Suppressor macrophage treated with lipopolysaccharide for 1 hour (primary cell): ENCODE data around the gene GRIN2D.
"Not testable (repeated sequence)": the region's sequence is repeated elsewhere in the genome, so short reads cannot be mapped to it uniquely, and the experiment has no call there.

Source experiments
- DNase-seq, 3 donors: peaks; one replicate each; pipeline ENCODE4 v3.0.0-alpha.2; 2020 to 2022

The GRIN2D gene

DNA sequence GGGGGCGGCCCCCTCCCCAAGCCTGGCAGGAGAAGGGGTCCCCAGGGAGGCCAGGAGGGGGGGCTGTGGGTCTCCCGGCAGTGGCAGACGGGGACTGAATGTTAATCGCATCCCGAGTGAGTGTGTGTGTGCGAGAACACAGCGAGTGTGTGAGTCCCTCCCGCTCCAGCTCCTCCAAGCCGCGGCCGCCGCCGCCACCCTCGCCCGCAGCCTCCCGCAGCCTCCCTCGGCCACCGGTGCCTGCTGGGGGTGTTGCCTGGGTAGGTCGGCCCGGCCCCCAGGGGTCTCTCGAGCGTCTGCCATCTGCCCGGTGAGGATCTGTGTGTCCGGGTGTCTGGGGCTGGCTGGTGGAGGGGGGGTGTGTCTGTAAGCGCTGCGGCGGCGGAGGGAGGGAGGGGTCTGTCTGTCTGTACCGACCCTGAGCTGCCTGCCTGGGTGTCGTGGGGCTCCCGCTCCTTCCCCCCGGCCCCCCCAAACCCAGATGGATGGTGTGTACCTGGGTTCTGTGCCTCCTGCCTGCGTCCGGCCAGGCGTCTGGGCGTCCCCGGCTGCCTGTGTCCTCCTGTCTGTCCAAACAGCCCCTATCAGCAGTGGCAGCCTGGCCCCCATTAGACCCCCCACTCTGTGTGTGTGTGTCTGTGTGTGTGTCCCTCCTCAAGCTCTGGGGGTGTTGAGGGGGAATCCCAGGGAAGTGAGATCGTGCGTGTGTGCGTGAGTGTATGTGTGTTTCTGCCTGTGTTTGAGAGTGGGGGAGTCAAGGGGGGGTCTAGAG is at the start of gene GRIN2D:
GRIN2D (plus strand) TSS at position 110 of the 772 bp plus-strand sequence. CDS start 4,725 bp downstream, outside the sequence.
- DNase-seq = no peak

DNA sequence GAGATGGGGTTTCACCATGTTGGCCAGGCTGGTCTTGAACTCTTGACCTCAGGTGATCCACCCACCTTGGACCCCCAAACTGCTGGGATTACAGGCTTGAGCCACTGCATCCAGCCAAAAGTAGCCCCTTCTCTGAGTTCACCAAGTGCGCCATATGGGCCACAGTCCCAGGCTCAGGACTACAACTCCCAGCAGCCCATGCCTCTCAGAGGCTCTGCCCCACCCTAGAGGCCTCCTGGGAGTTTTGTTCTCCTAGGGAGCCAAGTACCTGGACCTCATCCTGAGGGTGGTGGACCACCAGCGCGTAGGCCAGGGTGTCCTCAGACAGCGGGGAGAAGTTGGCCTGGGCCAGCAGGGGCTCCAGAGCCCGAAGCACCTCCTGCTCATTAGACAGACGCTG is 48.6 kb upstream of the GRIN2D start:
- DNase-seq = no peak

DNA sequence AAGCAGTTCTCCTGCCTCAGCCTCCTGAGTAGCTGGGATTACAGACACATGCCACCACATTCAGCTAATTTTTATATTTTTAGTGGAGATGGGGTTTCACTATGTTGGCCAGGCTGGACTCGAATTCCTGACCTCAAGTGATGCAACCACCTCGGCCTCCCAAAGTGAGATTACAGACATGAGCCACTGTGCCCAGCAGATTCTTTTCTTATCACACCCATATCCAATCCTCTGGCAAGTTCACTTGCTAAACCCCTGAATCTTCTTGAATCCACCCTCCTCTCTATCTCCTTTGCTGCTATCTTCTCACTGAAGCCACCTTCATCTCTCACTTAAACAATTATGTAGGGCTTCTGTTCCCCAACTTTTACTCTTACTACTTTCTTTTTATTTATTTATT is 47.3 kb upstream of the GRIN2D start:
- no peak for DNase-seq

DNA sequence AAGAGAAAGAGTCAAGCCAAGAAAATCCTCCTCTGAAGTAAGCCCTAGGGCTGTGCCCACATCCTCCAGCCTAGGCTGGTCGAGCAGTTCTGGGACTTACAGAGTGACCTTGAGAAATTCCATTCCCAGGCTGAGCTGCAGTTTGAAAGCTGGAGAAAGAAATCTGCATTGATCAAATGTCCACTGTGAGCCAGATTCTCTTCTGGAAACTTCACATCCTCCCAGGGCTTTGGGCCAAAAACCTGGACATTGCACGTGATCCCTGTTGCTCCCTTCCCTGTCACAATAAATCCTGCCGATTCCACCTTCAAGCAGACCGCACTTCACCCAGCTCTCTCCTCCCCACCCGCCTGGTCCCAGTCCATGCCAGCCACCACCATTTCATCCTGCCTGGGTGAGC is 45.4 kb upstream of the GRIN2D start:
- no peak for DNase-seq

DNA sequence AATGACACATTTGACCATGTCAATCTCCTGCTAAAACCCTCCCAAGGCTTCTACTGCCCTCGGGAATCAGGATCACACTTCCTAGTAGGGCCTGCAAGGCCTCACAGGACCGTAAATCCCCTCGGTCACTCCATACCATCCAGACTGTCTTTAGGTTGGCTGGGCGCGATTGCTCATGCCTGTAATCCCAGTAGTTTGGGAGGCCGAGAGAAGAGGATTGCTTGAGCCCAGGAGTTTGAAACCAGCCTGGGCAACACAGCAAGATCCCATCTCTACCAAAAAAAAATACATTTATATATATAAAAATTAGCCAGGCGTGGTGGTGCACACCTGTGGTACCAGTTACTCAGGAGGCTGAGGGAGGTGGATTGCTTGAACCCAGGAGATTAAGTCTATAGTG is 44.7 kb upstream of the GRIN2D start:
- no peak for DNase-seq

DNA sequence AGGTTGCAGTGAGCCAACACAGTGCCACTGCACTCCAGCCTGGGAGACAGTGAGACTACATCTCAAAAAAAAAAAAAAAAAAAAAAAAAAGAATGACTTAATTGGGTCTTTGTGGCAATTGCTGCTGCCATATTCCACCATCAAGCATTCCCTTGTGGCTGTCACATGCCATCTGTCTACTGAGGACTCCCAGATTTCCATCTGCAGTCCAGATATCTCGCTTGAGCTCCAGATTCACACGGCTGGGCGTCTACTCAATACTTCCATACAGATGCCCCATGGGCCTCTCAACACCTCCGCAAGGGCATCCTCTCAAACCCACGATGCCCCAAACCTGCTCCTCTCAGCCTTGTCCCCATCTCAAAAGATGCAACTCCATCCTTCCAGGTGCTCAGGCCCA is 42.6 kb upstream of the GRIN2D start:
- no peak for DNase-seq

DNA sequence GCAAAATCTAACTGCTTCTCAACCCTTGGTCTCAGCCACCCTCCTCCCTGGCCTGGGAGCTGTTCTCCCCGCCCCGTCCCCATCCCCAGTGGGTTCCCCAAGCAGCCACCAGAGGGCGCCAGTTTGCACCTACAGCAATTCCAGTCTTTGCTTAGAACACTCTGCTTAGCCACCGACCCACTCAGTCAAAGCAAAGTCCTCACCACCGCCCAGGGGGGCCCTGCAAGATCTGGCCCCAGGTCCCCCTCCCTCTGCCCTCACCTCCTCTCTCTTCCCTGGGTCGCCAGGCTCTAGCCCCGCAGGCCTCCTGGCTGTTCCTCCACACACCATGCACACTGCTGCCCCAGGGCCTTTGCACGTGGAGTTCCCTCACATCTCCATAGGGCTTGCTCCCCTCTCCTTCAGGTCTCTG is 42.1 kb upstream of the GRIN2D start:
- DNase-seq = peak; percentile 73 to 84 (median 80)

DNA sequence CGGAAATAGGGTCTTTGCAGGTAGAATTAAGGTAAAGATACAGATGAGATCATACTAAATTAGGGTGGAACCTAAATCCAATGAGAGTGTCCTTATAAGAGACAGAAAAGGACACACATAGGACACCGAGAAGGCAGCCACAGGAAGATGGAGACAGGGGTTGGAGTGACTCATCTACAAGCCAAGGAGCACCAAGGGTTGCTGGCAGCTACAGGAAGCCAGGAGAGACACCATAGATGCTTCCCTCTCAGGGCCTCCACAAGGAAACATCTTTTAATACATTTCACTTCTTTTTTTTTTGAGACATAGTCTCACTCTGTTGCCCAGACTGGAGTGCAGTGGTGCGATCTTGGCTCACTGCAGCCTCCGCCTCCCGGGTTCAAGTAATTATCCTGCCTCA is 39.8 kb upstream of the GRIN2D start:
- no peak for DNase-seq

DNA sequence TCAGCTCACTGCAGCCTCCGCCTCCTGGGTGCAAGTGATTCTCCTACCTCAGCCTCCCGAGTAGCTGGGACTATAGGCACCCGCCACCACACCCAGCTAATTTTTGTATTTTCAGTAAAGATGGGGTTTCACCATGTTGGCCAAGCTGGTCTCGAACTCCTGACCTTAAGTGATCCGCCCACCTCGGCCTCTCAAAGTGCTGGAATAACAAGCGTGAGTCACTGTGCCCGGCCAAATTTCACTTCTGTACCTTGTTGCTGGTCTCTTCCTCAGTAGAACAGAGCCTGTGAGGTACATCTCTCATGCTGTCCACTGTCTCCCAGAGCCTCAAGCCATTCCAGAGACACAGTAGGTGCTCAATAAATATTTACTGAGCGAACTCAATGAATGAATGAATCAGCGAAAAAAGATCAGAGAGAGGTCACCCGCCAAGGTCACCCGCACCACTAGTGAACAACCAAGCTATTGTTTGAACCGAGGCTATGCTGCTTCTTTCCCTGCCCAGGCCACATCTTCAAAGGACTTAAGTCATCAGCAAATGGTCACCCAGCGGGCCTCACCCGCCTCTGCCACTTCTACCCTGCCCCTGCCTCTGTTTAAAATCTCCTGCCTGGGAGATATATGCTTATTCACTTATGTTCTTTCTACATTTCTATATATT is 39.0 kb upstream of the GRIN2D start:
- no peak for DNase-seq

DNA sequence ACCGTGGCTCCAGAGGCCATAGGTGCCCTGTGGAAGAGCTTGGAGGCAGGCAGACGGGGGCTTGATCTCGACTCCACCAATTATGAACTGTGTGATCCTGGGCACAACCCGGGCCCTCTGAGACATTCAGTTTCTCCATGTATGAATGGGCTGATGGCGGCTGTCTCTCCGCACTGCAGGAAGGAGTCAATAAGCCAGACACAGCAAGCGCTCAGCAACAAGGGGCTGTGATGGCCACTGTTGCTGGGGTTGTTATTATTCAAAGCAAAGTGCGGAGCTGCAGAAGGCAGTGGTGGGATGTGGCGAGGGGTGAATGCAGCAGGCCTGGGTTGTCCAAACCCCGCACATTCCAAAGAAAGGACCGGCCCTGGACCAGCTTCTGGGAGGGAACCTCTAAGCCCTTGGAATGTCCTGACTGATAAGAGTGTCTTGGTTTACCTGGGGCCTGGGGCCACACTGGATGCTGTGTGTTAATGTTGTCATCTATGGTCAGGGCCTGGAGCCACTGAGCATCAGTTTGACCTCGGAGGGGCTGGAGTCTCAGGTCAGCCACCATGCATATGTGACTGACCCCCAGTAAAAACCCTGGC is 38.0 kb upstream of the GRIN2D start:
- DNase-seq = no peak

DNA sequence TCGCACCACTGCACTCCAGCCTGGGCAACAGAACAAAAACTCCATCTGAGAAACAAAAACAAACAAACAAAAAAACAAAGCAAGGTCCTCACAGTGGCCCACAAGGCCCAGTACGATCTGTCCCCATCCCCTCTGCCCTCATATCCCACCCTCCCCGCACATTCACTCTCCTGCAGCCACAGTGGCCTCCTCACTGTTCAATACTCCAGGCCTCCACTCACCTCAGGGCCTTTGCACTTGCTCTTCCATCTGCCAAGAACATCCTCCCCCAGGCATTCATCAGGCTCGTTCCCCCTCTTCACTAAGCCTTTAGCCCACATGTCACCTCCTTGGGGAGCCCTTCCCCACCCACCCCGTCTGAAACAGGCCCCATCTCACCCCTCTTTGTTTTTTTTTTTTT is 34.3 kb upstream of the GRIN2D start:
- DNase-seq = no peak

DNA sequence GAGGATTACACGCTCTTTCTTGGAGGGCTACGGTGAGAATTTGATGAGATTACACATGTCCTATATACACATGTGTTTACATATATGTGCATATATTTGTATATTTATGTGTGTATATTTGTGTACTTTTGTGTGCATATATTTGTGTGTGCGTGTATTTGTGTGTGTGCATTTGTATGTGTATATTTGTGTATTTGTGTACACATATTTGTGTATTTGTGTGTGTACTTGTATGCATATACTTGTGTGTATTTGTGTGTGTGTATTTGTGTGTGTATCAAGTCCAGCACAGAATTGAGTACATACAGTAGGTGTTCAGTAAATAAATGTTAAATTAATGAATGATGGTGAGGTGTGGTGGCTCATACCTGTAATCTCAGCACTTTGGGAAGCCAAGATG is 31.6 kb upstream of the GRIN2D start:
- no peak for DNase-seq

DNA sequence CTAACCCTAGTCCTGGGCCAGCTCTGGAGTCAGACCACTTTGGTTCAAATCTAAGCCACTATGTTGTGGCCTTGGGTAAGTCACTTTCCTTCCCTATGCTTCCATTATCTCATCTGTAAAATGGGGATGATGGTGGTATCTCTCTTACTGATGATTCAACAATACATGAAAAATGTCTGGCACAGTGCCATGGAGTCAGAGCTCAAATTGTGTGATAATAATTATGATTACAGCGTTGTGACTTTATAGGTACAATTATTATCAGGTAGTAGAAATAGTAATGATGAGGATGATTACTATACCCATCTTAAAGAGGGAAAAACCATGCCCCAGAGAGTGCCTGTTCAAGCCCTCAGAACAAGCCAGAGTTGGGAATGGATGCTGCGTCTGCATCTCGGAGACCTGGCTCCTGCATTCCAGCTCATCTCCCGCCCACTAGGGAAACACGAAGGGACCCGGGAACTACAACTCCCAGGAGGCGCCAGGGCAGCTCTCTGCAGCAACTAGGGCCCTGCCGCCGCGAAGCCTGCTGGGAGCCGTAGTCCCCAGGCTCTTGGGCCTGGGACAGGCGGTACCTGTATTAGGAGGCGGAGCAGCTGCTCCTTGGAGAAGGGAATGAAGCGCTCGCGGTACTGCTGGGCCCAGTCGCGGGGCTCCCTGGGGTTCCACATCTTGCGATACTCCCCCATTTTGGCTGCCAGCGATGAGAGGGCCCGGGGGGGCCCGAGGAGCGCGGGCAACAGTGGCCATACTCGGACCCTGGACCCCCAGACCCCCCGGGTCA is 30.6 kb upstream of the GRIN2D start:
- peak; percentile 93 to 95 (median 94) for DNase-seq

DNA sequence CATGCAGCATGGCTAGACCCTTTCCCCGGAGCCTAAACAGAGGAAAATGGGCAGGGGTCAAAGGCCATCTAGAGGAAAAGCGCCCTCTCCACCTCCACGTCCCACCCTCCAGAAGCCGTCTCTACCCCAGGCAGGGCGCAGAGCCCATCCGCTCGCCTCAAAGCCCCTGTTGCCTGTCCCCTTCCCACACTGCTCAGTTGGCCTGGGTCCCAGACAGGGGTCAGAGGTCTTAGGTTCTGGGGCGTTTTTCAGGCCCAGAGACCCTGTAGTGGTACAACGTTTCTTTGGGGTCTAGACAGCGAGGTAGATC is 30.0 kb upstream of the GRIN2D start:
- DNase-seq = no peak

DNA sequence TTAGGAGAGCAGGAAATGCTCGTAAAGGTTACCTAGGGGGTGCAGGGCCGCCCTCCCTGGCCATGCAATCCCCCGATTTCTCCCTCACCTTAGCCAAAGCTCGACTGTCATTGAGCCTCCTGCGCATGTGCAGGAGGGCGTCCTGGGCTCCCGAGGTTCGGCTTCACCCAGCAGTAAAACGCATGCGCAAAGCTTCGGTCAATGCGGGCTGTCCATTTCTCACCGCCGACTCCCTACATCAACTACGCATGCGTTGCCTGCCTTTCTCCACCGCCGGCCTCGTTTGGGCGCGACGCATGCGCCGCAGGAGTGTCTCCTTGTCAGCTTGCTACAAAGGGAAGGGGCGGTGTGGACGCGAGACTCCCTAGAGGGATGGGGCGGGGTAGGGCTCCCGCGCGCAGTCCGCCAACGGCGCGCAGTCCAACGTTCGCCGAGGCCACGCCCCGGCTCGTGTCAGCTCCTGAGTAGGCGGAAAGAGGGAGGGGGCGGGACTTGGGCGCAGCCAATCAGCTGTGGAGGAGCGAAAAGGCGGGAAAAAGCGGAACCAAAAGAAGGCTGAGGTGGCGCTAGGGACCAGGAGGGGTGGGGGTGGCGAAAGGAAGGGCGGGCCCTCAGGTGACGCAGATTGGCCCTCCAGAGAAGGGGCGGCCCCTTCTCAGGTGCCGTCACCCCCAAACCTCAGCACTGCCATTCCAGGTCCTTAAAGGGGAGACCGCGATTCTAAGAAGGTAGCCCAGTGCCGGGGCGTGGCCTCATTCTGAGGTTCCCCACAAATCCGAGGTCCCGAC is 29.5 kb upstream of the GRIN2D start, which contains the start of the genes SYNGR4 and TMEM143:
SYNGR4 (plus strand) TSS at position 558 of the 788 bp plus-strand sequence. CDS start 1,476 bp downstream, outside the sequence.
TMEM143 (minus strand) TSS at position 131 of the 788 bp plus-strand sequence; CDS start at position 111, 20 bp downstream.
- peak; percentile 100 for DNase-seq

DNA sequence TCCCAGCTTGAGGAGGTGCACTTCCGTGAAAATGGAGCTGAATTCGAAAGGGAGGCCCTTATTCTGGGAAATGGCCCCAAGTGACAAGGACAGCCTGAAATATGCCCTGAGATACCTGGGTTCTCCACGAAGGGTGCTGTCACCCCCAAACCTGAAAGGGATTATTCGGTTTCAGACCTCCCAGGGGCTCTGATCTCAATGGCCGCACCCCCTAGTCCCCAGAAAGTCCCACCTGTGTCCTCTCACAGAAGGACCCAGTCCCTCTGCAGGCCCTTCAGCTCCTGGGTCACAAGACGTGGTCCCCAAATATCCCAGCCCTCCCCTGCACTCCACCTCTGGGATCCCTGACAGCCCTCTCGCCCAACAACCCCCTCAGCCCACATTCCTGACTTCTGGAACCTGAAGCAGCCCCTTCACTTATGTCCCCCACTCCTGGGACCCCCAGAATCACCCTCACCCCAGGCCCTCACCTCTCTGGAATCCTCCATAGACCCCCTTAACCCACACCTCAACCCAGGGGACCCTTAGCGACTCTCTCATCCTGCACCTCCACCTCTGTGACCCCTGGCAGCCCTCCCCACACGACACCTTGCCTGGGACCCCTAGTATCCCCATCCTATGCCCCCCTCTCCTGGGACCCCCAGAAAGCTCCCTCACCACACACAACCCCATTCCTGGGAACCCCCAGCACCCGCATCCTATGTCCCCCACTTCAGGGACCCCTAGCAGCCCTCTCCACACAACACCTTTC is 28.7 kb upstream of the GRIN2D start:
- DNase-seq = no peak

DNA sequence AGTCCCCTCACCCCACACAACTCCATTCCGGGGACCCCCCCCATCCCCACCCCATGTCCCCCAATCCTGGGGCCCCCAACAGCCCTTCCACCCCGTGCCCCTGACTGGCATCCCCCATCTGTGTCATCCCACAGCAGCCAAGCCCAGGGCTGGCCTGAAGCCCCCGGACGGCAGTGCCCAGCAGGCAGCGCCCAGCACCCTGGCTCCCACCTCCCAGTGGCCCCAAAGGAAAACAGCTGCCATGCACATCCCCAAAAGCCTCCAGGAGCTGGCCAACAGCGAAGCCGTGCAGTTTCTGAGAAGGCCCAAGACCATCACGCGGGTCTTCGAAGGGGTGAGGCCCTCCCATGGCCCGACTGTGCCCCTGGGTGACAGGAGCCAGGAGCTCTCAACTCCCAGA is 27.9 kb upstream of the GRIN2D start:
- DNase-seq = no peak

DNA sequence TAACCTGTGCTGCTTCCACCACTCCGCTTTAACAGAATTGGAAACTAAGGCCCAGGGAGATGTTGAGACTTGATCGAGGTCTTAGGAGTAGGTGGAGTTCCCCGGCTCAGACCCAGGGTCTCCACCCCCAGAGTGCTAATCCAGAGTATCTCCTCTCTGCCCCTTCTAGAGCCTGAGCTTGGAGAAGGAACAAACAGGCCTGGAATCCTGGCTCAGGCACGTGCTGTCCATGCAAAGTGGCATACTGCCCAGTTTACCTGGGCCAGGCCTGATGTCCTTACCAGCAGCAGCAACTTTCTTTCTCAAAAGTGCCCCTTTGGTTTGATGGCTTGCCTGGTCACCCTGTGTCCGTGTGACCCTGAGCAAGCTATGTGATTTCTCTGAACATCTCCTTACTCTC is 25.6 kb upstream of the GRIN2D start:
- DNase-seq = no peak

DNA sequence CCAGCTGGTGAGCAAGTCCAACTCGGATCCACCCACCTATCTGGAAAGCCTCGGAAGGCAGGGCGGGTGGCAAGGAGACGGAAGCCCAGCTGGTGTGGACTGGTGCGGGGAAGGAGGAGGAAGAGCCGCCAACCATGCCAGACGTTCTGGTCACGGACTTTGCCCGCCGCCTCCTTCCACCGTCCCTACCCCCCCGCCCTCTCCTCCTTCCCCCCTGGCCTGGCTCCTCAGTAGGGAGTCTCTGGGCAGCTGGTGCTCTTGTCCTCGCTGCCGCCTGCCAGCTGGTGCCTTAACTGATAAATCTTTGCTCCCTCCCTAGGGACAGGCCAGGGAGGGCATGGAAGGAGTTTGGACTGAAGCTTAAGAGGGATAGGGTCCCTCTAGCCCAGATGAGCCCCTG is 24.5 kb upstream of the GRIN2D start:
- DNase-seq = no peak

DNA sequence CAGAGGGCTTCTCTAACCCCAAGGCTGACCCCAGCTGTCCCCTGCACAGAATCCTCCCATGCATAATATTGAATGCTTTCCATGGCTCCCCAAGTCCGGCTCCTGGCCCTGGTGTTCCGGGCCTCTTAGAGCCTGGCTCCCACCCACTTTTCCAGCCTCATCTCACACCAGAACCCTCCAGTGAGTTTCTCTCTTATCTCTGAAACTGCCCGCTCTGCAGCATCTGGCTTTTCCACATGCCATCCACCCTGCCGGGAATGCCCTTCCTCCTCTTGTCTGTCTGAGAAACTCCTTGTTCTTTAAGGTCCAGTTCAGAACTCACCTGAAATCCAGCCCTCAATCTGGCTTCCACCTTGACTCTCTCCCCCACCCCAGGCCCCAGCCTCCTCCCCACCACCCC is 22.5 kb upstream of the GRIN2D start:
- DNase-seq = no peak

DNA sequence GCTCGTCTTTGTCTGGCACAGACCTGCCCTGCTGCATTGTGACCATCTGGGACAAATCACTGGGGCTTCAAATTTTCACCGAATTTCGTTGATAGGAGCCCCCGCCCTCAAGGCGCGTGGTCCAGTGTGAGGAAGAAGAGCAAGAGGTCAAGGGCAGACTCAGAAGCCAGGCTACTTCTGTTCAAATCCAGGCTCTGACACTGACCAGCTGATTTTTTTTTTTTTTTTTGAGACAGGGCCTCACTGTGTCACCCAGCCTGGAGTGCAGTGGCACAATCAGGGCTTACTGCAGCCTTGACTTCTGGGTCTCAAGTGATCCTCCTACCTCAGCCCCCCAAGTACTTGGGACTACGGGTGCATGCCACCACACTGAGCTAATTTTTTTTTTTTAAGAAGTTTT is 22.1 kb upstream of the GRIN2D start:
- DNase-seq = no peak

DNA sequence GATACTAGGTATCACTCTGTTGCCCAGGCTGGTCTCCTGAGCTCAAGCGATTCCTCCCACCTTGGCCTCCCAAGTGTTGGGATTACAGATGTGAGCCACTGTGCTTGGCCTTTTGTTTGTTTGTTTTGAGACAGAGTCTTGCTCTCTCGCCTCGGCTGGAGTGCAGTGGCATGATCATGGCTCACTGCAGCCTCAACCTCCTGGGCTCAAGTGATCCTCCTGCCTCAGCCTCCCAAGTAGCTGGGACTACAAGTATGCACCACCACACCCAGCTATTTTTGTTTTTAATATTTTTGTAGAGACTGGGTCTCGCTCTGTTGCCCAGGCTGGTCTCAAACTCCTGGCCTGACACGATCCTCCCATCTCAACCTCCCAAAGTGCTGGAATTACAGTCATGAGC is 21.7 kb upstream of the GRIN2D start:
- DNase-seq = not testable (repeated sequence)
